Measurements from ENCODE around the gene NMRK1.

The NMRK1 gene

DNA sequence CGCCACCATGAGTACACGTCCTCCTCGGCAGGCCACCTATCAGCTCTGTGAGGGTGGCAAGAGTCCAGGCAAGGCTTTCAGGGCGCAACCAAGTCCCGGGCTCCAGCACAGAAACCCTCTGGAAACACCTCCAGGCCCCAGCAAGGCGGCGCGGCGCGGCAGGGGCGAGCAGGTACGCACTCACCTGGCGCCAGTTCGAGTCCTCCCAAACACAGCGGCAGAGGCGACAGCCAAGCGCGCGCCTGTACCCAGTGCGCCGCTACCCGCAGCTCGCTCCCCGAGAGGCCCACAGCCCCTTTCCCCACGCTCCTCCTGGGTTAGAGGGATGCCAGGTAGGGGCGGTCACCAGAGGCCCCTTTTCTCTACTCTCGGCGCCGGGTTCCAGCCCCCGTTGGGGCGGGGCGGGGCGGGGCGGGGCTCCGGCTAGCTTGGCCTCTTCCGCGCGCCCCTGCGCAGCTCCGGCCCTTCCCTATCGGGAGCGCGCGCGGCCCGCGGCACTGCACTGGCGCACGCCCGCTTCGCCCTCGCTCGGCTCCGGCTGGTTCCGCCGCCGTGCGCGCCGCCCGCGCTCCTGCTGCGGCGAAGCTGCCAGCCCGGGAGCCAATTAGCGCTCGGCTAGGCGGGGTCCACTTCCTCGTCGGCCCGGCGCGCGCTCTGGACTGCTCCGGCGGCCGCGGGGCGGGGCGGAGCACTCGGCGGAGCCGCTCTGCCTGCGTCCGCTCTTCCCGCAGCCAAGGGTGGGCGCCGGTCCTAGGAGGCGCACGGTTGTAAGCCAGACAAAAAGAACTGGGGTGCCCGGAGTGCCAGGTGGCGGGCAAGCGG is at the start of gene NMRK1, which contains the start of gene OSTF1:
TSS of gene NMRK1 (minus strand) at position 332 of the 822 bp plus-strand sequence. CDS start 5,040 bp downstream, outside the sequence.
TSS of gene OSTF1 (plus strand) at position 691 of the 822 bp plus-strand sequence. CDS start 179 bp downstream, outside the sequence.
- peak within 1 kb of the TSS; percentile 95 to 98 for H3K9ac ChIP-seq (ENCODE audit: low read depth in 1 of 2, low read length in 2 of 2)
- peak within 1 kb of the TSS; percentile 99 for H3K27ac ChIP-seq (ENCODE audit: low read depth, low read length)
- H3K4me3 ChIP-seq (ENCODE audit: low read depth in 1 of 2, low read length in 2 of 2): peak within 1 kb of the TSS; percentile 93 to 96
- no peaks in the 10 kb centered on the region for H3K9me3 ChIP-seq (ENCODE audit: control insufficient read depth in 1 of 2, low read length in 2 of 2)
- no peaks in the 10 kb centered on the region for H3K27me3 ChIP-seq (ENCODE audit: control insufficient read depth in 1 of 2, insufficient read depth in 2 of 2, low read length in 2 of 2)
- peaks cover 39 to 56% of the 10 kb centered on the region in 2 donors for H3K4me1 ChIP-seq (ENCODE audit: control insufficient read depth in 1 of 2, insufficient read depth in 2 of 2, low read length in 2 of 2)
- no peaks in the 10 kb centered on the region for H3K36me3 ChIP-seq (ENCODE audit: control insufficient read depth in 1 of 2, insufficient read depth in 2 of 2, low read length in 2 of 2)

DNA sequence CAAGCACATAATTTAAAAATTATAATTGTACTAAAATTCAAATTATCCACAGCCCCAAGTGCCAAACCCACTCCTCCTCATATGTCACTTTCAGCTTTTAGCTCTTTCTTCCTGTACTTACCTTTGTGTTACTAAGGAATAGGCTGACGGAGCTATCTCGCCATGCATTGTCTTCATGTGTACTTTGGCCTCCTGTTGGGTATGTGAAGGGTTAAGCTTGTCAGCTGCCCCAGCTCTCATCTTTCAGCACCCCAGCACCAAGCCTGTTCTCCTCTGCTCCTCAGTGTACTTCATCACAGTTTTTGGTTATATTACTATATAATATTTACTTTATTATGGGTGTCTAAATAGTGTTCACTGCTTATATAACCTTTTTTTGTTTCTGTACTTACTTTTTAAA is 46.5 kb upstream of the NMRK1 start:
- Histone ChIP-seq H3K4me3 (ENCODE audit: low read depth in 1 of 2, low read length in 2 of 2) (no peak overlapping the region), H3K9ac (ENCODE audit: low read depth in 1 of 2, low read length in 2 of 2) (no peak overlapping the region), H3K27me3 (ENCODE audit: control insufficient read depth in 1 of 2, insufficient read depth in 2 of 2, low read length in 2 of 2) (no peaks in the 10 kb centered on the region), H3K27ac (ENCODE audit: low read depth, low read length) (no peak overlapping the region), H3K9me3 (ENCODE audit: control insufficient read depth in 1 of 2, low read length in 2 of 2) (no peaks in the 10 kb centered on the region), H3K36me3 (ENCODE audit: control insufficient read depth in 1 of 2, insufficient read depth in 2 of 2, low read length in 2 of 2) (peaks cover 25 to 60% of the 10 kb centered on the region in 2 donors), H3K4me1 (ENCODE audit: control insufficient read depth in 1 of 2, insufficient read depth in 2 of 2, low read length in 2 of 2) (no peaks in the 10 kb centered on the region)

DNA sequence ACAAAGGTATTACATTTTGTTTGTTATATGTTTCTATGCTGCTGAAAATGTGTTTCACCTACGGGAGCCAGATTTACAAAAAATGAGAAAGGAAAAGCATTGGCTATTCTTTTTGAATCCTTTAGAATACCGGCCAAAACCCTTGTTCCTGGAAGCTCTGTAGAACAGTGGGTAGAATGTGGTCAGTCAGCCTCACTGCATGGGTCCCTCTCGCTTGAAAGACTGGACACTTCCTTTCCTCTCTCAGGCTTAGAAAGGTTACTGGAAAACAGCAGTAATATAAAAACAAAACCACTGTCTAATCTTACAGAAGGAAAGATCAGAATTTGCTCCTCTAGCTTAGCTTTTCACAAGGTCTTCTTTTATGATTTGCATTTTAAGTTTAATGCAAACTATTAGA is 45.4 kb upstream of the NMRK1 start:
- H3K27ac ChIP-seq (ENCODE audit: low read depth, low read length): no peak overlapping the region

DNA sequence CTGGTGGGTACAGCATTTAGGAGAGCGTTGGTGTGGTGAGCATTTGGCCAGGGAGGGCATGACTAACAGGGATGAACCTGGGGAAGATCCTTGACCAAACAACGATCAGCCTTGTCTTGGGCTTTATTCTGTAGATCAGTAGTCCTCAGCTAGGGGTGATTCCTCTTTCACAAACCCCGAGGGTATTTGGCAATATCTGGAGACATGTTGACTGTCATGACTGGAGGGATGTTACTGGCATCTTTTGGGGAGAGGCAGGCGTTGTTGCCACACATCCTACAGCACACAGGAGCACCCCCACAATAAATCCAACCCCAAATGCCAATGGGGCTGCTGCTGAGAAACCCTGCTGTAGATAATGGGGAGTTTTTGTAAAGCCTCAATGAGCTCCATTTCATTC is 44.3 kb upstream of the NMRK1 start:
- Histone ChIP-seq H3K9ac (ENCODE audit: low read depth in 1 of 2, low read length in 2 of 2) (no peak overlapping the region), H3K4me1 (ENCODE audit: control insufficient read depth in 1 of 2, insufficient read depth in 2 of 2, low read length in 2 of 2) (no peaks in the 10 kb centered on the region), H3K27ac (ENCODE audit: low read depth, low read length) (no peak overlapping the region), H3K36me3 (ENCODE audit: control insufficient read depth in 1 of 2, insufficient read depth in 2 of 2, low read length in 2 of 2) (peaks cover 23 to 53% of the 10 kb centered on the region in 2 donors), H3K27me3 (ENCODE audit: control insufficient read depth in 1 of 2, insufficient read depth in 2 of 2, low read length in 2 of 2) (no peaks in the 10 kb centered on the region), H3K4me3 (ENCODE audit: low read depth in 1 of 2, low read length in 2 of 2) (no peak overlapping the region), H3K9me3 (ENCODE audit: control insufficient read depth in 1 of 2, low read length in 2 of 2) (no peaks in the 10 kb centered on the region)

More for the DNA sequence above, 45.4 kb upstream of the NMRK1 start:
- Histone ChIP-seq H3K27me3 (ENCODE audit: control insufficient read depth in 1 of 2, insufficient read depth in 2 of 2, low read length in 2 of 2) (no peaks in the 10 kb centered on the region), H3K9me3 (ENCODE audit: control insufficient read depth in 1 of 2, low read length in 2 of 2) (no peaks in the 10 kb centered on the region), H3K4me1 (ENCODE audit: control insufficient read depth in 1 of 2, insufficient read depth in 2 of 2, low read length in 2 of 2) (no peaks in the 10 kb centered on the region), H3K36me3 (ENCODE audit: control insufficient read depth in 1 of 2, insufficient read depth in 2 of 2, low read length in 2 of 2) (peaks cover 25 to 64% of the 10 kb centered on the region in 2 donors), H3K9ac (ENCODE audit: low read depth in 1 of 2, low read length in 2 of 2) (no peak overlapping the region), H3K4me3 (ENCODE audit: low read depth in 1 of 2, low read length in 2 of 2) (no peak overlapping the region)

DNA sequence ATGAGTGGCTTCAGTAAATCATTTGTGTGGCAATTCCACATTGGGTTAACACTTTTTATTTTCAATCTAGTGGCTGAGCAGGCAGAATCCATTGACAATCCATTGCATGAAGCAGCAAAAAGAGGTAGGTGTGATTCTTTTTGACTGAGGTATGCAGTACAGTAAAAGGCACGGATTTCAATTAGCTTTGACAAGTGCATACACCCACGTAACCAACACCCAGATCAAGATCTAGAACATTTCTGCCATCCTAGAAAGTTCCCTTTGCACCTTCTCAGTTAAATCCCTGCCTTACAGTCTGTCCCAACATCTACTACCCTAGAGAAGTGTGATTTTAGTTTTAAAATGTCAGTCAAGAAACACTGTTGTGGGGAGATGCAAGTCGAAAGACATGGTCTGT is 43.7 kb upstream of the NMRK1 start:
- no peak overlapping the region for H3K27ac ChIP-seq (ENCODE audit: low read depth, low read length)
- H3K36me3 ChIP-seq (ENCODE audit: control insufficient read depth in 1 of 2, insufficient read depth in 2 of 2, low read length in 2 of 2): peaks cover 17 to 48% of the 10 kb centered on the region in 2 donors
- no peak overlapping the region for H3K4me3 ChIP-seq (ENCODE audit: low read depth in 1 of 2, low read length in 2 of 2)
- no peaks in the 10 kb centered on the region for H3K9me3 ChIP-seq (ENCODE audit: control insufficient read depth in 1 of 2, low read length in 2 of 2)
- no peaks in the 10 kb centered on the region for H3K27me3 ChIP-seq (ENCODE audit: control insufficient read depth in 1 of 2, insufficient read depth in 2 of 2, low read length in 2 of 2)
- H3K4me1 ChIP-seq (ENCODE audit: control insufficient read depth in 1 of 2, insufficient read depth in 2 of 2, low read length in 2 of 2): no peaks in the 10 kb centered on the region
- H3K9ac ChIP-seq (ENCODE audit: low read depth in 1 of 2, low read length in 2 of 2): no peak overlapping the region

DNA sequence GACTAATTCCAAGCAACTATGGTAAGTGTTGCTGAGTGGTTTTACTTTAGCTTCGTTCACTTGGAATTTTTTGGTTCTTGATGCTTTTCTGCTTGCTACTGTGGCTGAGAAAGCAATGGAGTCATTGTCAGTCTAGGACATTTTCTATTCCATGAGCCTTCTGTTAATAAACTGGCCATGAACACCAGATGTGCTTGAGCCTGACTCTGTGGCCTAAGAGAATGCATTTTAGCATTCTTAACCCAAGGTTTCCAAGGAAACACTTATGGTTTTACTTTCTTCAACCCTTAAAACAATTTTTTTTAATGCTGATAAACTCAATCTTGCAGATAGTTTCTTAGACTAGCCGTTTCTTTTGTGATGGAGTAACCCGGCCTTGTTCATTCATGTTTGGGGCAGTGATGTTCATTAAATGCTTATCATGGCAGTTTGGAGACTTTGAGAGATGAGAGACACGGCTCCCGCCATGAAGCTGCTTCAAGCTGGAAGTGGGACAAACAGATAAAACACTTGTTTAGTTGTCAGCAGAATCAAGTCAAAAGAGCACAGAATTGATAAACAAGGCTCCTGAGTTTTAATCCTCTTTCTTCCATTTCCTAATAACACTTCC is 42.8 kb upstream of the NMRK1 start:
- Histone ChIP-seq H3K4me1 (ENCODE audit: control insufficient read depth in 1 of 2, insufficient read depth in 2 of 2, low read length in 2 of 2) (no peaks in the 10 kb centered on the region), H3K4me3 (ENCODE audit: low read depth in 1 of 2, low read length in 2 of 2) (no peak overlapping the region), H3K27me3 (ENCODE audit: control insufficient read depth in 1 of 2, insufficient read depth in 2 of 2, low read length in 2 of 2) (no peaks in the 10 kb centered on the region), H3K9me3 (ENCODE audit: control insufficient read depth in 1 of 2, low read length in 2 of 2) (no peaks in the 10 kb centered on the region), H3K36me3 (ENCODE audit: control insufficient read depth in 1 of 2, insufficient read depth in 2 of 2, low read length in 2 of 2) (peaks cover 15 to 41% of the 10 kb centered on the region in 2 donors), H3K9ac (ENCODE audit: low read depth in 1 of 2, low read length in 2 of 2) (no peak overlapping the region), H3K27ac (ENCODE audit: low read depth, low read length) (no peak overlapping the region)

DNA sequence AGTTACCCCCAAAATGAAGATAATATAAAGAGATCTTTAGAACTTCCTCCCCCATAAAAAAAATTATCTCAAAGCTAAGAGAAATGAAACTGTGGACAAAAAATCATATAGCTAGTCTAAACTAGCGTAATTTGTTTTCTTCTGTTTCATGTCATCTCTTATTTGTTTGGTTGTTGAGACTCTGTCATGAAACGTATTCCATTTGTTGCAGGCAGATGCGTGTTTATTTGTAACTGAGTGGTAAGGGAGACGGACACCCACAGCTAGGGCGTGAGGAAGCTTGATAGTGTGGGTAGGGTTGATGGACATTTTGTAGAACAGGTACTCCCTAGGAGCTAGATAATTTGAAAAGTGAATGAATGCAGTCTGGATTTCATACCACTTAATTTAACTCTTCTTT is 42.2 kb upstream of the NMRK1 start:
- no peak overlapping the region for H3K4me3 ChIP-seq (ENCODE audit: low read depth in 1 of 2, low read length in 2 of 2)
- H3K9ac ChIP-seq (ENCODE audit: low read depth in 1 of 2, low read length in 2 of 2): no peak overlapping the region
- peaks cover 15 to 37% of the 10 kb centered on the region in 2 donors for H3K36me3 ChIP-seq (ENCODE audit: control insufficient read depth in 1 of 2, insufficient read depth in 2 of 2, low read length in 2 of 2)
- H3K27me3 ChIP-seq (ENCODE audit: control insufficient read depth in 1 of 2, insufficient read depth in 2 of 2, low read length in 2 of 2): no peaks in the 10 kb centered on the region
- H3K27ac ChIP-seq (ENCODE audit: low read depth, low read length): no peak overlapping the region
- H3K9me3 ChIP-seq (ENCODE audit: control insufficient read depth in 1 of 2, low read length in 2 of 2): no peaks in the 10 kb centered on the region
- H3K4me1 ChIP-seq (ENCODE audit: control insufficient read depth in 1 of 2, insufficient read depth in 2 of 2, low read length in 2 of 2): no peaks in the 10 kb centered on the region

DNA sequence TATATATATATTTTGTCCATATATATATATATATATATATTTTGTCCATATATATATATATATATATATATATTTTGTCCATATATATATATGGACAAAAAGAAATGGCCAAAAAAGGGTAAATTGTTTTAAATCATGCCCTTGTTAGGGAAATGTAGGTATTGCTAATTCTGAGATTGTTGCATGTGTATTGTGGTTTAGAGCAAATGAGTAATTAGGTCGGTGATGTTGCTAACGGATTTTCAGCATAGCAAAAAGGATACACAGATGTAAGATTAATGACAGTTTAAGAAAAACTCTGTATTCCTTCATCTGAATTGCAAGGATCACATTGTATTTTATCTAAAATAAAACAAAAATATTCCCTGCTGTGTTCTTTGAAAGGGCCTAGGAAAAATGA is 40.6 kb upstream of the NMRK1 start:
- H3K4me3 ChIP-seq (ENCODE audit: low read depth in 1 of 2, low read length in 2 of 2): no peak overlapping the region
- no peak overlapping the region for H3K9ac ChIP-seq (ENCODE audit: low read depth in 1 of 2, low read length in 2 of 2)
- H3K27me3 ChIP-seq (ENCODE audit: control insufficient read depth in 1 of 2, insufficient read depth in 2 of 2, low read length in 2 of 2): no peaks in the 10 kb centered on the region
- H3K27ac ChIP-seq (ENCODE audit: low read depth, low read length): no peak overlapping the region
- no peaks in the 10 kb centered on the region for H3K9me3 ChIP-seq (ENCODE audit: control insufficient read depth in 1 of 2, low read length in 2 of 2)
- H3K4me1 ChIP-seq (ENCODE audit: control insufficient read depth in 1 of 2, insufficient read depth in 2 of 2, low read length in 2 of 2): no peaks in the 10 kb centered on the region
- H3K36me3 ChIP-seq (ENCODE audit: control insufficient read depth in 1 of 2, insufficient read depth in 2 of 2, low read length in 2 of 2): peaks cover 15 to 35% of the 10 kb centered on the region in 2 donors

DNA sequence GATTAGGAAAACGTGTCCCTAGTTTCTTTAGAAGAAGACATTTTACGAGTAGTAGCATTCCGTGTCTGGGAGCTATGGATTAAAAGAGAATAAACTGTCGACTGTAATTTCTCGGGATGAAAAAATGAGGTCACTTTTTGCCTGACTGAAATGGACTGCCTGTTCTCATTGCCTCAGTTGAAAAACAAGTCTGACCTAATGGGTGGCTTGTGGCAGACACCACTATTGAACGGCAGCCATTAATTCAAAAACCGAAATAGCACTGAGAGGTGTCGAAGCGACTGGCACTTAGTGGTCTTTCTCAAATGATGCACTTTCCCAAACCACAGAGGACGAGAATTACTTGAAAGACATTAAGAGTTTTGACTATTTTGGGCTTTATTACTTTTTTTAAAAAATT is 35.7 kb upstream of the NMRK1 start:
- no peaks in the 10 kb centered on the region for H3K9me3 ChIP-seq (ENCODE audit: control insufficient read depth in 1 of 2, low read length in 2 of 2)
- no peak overlapping the region for H3K27ac ChIP-seq (ENCODE audit: low read depth, low read length)
- no peak overlapping the region for H3K9ac ChIP-seq (ENCODE audit: low read depth in 1 of 2, low read length in 2 of 2)
- no peak overlapping the region for H3K4me3 ChIP-seq (ENCODE audit: low read depth in 1 of 2, low read length in 2 of 2)
- peaks cover 10 to 11% of the 10 kb centered on the region in 2 donors for H3K36me3 ChIP-seq (ENCODE audit: control insufficient read depth in 1 of 2, insufficient read depth in 2 of 2, low read length in 2 of 2)
- no peaks in the 10 kb centered on the region for H3K4me1 ChIP-seq (ENCODE audit: control insufficient read depth in 1 of 2, insufficient read depth in 2 of 2, low read length in 2 of 2)
- no peaks in the 10 kb centered on the region for H3K27me3 ChIP-seq (ENCODE audit: control insufficient read depth in 1 of 2, insufficient read depth in 2 of 2, low read length in 2 of 2)

DNA sequence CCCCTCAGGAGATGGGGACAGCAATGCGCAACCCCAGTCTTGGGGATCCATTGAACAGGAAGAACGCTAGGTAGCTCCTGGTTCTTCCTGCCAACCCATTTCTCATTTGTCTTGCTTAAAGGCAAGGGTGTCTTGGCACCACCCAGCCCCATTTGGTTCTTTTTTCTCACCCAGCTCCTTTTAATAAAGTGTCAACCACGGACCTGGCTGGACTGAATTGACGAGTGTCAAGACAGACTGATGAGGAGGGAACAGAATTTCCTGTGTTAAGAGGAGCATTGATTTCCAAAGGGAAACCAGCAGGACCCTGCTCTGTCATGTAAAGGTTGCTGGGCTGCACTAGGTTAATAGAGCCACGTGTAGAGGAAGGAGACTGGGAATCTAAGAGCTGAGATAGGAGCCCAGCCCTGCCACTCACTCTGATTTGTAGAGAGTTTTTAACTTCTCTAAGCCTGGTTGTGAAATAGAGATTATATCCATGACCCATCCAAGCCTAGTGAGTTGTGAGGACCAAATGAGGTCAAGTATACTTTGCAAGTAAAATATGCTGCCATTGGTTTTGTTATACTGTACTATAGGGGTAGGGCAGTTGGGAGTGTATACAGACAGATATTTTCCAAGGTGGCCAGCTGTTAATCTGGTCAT is 34.1 kb upstream of the NMRK1 start:
- Histone ChIP-seq H3K9ac (ENCODE audit: low read depth in 1 of 2, low read length in 2 of 2) (no peak overlapping the region), H3K27me3 (ENCODE audit: control insufficient read depth in 1 of 2, insufficient read depth in 2 of 2, low read length in 2 of 2) (no peaks in the 10 kb centered on the region), H3K36me3 (ENCODE audit: control insufficient read depth in 1 of 2, insufficient read depth in 2 of 2, low read length in 2 of 2) (peaks cover 13 to 19% of the 10 kb centered on the region in 2 donors), H3K4me1 (ENCODE audit: control insufficient read depth in 1 of 2, insufficient read depth in 2 of 2, low read length in 2 of 2) (no peaks in the 10 kb centered on the region), H3K4me3 (ENCODE audit: low read depth in 1 of 2, low read length in 2 of 2) (no peak overlapping the region), H3K27ac (ENCODE audit: low read depth, low read length) (no peak overlapping the region), H3K9me3 (ENCODE audit: control insufficient read depth in 1 of 2, low read length in 2 of 2) (no peaks in the 10 kb centered on the region)

All from duodenal mucosa (tissue), 2 donors.